IPS-NIHi11 (cell line): ENCODE data around the gene TRIM65.
A peak's percentile ranks its signal among the peaks of the same experiment; 100 is the strongest.
"Not testable (repeated sequence)": the region's sequence is repeated elsewhere in the genome, so short reads cannot be mapped to it uniquely, and the experiment has no call there.

Experiments used
- DNase-seq: peaks from one replicate; pipeline ENCODE4 v3.0.0; 2012; ENCODE audit warnings: mixed read lengths, low spot score

Gene TRIM65

DNA sequence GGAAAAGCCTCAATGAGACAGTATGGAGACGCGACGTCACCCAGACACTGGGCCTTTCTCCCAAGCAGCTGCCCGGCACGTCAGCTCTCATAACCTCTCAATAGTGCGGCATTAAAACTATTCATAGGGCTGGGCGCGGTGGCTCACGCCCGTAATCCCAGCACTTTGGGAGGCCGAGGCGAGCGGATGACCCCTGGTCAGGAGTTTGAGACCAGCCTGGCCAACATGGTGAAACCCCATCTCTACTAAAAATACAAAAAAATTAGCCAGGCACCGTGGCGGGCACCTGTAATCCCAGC is 45.1 kb downstream of the TRIM65 start:
- not testable (repeated sequence) for DNase-seq

DNA sequence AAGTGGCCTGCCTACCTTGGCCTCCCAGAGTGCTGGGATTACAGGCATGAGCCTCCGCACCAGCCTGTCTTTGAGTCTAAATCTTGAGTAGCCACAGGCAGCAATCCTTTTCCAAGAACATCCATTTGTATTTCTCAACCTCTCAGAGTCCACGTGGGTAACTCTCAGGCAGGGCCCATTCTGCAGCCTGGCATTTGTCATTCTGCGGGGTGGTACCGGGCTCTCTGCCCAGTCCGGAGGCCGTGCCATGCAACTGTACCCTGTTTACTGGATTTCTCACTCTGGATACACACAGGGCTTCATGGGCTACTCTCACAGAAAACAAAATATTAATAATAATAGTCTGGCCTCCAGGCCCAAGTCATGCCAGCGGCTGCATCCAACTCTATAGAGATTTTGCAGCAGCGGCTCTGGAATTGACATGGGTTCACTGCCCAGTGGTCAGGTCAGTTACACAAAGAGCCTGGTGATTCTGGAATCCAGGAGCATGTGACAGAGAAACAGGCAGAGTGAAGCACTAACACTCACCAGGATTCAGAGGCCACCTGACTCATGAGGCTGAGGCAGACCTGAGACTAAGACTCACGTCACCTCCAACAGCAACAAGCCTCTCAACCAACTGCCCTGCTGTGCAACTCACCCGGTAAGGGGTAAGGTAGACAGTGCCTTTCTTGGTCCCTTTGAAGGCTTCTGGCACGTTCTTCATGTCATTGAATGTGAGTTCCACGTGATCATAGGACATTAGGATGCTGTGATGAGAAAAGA is 45.6 kb downstream of the TRIM65 start:
- no peak for DNase-seq

DNA sequence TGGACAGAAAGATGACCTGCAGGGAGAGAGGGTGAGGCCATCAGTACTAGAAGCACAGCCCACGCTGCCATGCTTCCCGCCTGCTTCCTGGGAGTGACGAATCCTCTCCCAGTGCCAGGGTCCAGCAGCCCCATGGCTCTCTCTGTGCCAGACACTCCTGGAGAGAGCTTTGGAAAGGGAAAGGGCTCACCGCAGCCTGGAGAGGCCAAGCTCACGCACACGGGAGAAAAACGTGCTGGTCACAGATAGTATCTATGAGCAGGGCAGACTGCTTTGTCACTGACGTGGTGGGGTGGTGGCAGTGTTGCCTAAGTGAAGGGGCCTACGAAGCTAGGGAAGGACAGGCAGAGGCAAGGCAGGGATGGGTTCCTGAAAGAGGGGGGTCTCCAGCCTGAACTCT is 47.0 kb downstream of the TRIM65 start:
- DNase-seq, result no peak

DNA sequence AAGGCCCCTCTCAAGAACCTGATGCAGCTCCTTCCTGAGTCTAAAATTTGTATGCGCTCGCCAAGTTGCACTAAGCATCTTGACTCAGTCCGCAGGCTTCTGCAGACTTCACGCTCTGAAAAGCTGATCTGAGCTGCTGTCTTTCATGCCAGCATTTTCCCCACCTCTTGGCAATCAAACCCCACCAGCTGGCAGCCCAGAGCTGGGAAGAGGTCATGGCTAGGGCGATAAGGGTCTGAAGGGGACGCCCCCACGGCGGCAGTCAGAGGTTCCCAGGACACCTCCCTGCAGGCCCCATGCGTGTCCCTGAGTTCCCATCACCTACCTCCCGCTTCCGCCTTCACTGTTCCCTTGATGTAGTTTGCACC is 47.5 kb downstream of the TRIM65 start:
- no peak for DNase-seq

DNA sequence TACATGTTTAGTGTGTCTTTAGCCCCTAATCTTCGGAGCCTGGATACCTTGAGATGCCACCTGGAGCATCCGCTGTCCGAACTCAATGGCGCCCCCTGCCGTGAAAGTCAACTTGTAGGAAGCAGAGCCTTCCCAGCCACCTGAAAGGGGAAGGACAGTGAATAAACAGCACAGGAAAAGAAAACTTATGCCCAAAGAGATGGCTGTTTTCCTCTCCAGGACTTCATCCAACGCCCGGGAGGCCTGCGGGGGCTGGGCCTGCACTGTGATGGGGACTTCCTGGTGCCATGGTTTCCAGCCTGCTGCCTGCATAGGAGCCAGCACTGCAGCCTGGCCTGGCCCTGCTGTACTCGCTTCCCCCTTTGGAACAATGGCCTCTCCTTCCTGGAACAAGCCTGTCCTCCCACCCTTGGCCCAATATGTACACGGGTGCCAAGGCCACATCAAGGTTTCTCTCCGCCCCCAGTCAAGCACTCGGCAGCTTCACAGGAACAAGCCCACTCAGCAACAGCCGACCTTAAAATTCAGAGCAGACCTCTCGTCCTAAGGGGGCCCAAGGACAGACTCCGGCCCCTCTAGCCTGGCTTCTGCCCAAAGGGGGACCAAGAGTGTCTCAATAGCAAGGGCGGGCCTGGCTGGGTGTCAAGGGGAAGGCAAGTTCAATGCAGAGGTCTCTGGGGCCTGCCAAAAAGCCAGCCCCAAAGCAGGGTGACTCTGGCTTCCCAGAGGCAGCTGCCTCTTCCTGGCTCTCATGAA is 48.0 kb downstream of the TRIM65 start:
- peak; percentile 70 for DNase-seq

DNA sequence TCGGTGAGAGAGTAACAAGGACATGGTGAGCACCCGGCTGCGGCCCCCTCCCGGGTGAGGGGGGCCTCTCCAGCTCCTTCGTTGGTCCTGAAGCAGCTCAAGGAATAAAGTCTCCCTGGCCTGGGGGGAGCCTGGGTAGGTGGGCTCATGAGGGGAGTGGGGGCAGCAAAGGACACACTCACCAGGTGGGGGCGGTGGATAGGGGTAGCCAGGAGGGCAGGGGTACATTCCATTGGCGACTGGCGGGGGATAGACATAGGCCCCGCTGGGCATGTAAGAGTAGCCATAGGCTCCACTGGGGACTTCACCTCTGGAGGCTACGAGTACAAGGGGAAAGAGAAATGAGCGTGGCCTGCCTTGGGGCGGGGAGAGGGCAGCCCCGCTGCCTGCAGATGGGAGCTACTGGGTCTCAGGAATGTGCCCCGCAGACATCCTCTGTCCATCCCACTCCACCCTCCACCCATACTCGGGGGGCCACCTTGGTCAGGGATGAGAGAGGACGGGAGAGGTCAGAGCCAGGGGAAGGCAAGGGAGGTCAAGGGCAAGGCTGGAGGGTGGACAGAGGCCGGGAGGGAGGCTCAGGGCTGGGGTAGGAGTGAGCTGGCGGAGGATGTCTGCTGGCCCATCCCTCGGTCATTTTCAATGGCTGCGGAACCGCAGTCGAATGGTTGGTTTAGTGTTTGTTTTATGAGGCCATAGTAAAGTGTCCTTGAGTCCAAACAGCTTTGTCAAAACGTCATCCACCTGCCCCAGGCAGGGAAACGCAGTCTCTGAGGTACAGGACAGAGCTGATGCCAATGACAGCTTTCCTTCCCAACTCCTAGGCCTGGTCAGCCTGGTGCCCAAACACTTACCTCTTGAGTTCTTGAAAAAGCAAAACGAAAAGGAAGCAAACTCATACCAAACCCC is 48.9 kb downstream of the TRIM65 start:
- no peak for DNase-seq

DNA sequence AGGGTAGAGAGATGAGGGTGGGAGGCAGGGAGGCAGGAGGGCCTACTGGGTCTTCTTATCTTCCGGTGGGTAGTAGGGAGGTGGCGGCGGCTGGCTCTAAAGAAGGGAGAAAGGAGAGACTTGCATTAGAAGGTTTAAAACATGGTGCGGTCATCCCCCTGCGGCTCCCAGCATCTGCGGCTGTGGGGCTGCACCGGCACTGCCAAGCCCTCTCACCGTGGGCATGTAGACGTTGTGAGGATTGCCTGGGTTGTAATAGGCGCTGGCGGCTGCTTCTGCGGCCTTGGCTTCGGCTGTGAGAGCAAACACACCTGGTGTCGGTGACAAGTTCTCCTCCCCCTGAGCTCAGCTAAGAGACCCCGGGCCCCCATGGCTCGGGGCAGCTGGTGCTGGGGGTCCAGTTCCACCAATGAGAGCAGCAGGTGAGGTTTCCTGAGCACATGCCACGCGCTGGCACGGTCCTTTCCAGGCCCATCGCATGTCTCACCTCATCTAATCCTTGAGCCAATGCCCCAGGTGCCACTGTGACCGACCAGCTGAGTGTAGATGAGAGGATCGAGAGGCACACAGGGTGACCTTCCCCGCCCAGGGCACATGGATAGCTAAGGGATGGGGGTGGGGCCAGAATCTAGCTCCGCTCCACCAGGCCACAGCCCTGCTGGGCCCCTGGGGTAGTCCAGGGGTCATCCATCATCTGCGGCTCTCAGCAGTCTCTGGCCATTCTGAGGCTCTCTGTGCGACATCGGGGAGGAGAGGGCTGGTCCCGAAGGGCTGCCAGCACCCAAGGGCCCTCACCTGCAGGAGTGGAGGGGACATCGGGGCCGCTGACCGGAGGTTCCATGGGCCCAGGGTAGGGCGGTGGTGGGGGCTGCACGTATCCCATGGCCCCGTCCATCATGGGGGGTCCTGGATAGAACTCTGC is 49.8 kb downstream of the TRIM65 start:
- DNase-seq, result no peak

DNA sequence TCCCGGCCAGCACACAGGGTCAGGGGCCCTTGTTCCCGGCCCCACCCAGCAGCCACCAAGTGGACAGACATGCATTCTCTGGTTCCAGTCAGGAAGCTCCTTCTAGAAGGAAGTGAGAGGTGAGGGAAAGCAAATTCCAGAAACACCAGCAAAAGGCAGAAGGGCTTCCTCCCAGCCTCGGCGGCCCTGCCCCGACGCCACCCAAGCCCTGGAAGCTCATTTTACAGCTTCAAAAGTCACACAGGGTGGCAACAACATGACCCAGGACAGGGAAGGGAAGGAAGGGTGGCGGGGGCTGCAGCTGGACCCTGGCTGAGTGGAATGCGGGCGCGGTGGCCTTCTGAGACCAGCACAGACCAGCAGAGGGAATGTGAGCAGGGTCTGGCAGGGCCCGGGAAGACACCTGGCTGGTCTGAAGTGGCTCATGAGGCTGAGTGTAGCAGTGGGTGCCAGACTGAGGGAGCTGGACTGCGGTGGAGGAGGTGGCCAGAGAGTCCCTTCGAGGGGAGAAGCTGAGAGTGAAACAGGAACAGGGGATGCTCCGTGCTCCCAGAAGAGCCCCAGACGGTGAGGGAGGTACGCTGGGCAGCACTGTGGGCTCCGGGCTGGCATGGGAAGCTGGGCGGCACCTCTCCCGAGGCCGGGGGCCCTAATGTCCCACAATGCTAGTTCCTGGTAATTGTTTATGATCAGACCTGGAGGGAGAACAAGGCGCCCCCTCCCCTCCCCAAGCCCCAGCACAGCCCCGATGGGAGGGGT is 50.6 kb downstream of the TRIM65 start:
- peak; percentile 10 for DNase-seq

DNA sequence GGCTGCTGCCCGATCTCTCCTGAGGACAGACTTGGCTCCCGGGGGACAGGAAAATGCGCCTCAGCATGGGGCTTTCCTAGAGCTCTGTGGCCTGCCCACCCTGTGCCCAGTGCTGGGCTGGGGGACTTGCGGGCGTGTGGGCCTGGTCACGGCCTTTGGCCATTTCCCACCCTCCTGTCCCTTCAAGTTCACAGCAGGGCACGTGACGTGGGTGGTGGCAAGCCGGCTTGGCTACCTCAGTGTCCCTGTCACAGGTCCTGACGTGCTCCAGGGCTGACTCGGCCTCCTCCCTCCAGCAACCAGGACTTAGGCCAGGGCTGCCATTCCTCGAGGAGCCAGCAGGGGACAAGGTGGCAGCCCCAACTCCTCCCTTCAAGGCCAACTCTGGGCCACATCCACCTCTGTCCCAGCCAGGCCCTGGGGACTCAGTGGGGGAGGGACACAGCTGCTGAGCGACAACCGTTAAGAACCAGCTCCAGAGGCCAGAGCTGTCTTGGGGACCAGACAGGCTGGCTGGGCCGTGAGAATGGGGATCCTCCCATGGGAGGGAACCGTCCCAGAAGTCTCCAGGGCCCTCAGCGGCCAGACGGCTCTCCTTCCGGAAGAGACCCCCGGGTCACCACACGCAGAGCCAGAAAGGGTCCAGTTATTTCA is 51.6 kb downstream of the TRIM65 start:
- DNase-seq, result peak; percentile 91

DNA sequence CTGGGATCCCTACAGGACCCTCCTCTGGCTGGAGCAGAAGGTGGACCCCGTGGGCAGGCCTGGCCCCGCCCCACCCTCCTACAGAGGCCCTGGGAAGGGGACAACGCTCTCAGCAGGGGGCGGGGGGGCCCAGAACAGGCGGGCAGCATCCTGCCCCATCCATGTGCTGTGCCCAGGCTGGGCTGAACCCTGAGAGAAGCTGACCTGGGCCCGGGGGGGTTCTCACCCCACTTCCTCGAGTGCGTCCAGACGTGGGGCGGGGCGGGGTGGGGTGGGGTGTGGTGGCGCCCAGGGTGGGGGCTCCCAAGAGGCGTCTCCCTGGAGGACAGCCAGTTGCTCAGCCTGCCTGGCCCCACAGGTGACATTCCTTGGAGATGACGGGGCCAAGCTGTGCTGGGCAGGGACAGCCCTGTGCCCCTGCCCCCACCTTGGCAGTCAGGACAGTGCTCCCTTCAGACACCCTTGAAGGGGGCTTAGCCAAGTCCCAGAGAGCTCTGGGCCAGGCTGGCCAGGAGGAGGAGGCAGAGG is 52.2 kb downstream of the TRIM65 start:
- DNase-seq, result peak; percentile 74

DNA sequence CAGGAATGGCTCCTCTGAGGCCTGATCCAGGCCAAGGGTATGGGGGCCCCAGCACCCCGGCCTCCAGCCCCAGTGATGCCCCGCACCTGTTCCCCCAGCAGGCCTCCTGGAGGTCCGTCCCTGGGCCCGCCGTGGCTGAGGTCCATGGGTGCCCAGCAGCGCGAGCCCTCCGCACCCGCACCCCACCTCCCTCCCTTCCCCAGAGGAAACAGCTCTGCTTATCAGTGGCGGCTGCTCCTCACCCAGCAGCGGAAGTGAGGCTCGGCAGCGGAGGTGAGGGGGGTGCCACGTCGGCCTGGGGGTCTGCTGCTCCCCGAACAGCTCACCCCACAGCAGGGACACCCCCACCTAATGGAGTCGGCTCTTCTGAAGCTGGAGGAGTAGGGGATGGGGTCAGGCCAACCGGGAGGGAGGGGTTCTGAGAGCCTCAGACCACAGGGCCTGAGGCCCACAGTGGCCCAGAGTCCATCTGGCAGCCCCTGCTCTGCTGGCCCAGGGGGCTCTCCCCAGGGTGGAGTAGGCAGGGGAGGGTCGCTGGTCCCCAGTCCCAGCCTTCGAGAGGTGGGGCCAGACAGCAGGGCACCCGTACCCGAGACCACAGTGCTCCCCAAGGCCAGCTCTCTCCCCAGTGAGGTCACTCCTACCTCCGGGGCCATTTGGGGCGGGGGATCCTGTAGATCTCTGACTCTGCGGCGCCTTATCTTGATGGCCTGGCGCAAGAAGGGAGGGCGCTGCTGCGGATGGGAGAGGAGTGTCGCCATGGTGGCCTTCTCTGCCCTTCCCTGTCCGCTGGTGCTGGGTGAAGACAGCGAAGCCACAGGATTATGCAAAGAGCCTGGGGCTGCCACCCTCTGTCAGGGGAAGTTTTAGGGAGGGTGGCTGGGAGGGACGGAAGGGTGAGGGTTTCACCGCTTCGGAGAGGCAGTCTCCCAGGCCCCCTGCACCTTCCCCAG is 52.9 kb downstream of the TRIM65 start, which contains the start of gene UNC13D:
TSS of gene UNC13D (minus strand) at position 828 of the 953 bp plus-strand sequence. CDS start at position 761, 67 bp downstream.
- peak; percentile 6 for DNase-seq

DNA sequence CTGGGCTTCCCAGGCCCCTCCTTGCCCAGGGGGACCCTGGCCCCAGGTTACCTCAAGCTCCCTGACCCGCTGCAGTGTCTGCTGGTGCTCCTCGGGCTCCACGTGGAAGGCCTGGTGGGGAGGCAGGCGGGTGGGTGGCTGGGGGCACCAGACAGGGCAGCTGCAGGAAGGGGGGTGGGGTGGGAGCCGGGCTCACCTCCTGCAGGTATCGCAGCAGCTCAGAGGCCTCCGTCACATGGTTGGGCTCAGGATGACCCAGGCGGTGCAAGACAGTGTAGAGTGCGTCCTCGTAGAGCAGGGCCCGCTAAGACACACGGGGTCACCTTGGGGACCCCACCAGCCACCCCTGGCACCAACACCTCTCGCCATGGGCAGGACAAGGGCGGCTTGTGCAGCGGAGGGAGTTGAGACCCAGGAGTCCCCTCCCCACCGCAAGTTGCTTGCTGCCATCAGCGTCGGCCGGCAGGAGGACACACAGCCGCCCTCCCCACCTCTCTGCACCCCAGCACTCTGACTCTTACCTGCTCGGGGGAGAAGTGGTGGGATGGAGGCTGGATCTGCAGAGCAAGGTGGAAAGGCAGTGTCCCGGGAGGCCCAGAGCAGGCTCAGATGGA is 53.7 kb downstream of the TRIM65 start:
- no peak for DNase-seq

DNA sequence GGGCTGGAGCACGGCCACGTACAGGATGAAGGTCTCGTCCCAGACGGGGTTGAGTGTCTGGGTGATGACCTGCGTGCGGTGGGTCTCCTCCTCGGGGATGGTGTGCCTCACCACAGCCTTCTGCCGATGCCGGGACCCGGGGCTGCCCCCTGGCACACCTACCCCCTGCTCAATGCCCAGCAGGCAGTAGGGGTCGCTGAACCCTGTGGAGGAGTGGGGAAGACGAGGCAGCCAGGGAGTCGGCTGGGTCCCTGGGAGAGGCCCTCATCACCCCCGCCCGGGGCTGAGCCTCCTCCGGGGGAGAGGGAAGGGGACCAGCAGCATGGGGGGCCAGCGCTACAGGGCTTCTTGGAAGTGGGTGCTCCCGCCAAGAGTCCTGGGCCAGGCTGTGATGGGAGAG is 54.3 kb downstream of the TRIM65 start:
- DNase-seq, result no peak

DNA sequence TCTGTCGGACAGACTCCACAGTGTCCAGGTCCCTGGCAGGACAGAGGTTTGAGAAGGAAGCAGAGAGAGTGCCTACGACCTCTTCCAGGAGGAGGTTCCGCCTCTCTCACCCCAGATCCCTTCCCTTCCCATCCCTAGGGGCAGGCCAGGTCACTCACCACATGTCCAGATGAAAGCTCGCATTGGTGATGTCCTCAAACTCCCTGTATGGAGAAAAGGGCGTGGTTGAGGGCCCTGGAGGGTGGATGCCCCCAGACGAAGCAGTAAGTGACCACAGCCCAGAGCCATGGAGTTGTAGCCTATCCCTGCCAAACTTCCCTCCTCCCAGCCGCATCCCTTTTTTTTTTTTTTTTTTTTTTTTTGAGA is 56.0 kb downstream of the TRIM65 start:
- no peak for DNase-seq

DNA sequence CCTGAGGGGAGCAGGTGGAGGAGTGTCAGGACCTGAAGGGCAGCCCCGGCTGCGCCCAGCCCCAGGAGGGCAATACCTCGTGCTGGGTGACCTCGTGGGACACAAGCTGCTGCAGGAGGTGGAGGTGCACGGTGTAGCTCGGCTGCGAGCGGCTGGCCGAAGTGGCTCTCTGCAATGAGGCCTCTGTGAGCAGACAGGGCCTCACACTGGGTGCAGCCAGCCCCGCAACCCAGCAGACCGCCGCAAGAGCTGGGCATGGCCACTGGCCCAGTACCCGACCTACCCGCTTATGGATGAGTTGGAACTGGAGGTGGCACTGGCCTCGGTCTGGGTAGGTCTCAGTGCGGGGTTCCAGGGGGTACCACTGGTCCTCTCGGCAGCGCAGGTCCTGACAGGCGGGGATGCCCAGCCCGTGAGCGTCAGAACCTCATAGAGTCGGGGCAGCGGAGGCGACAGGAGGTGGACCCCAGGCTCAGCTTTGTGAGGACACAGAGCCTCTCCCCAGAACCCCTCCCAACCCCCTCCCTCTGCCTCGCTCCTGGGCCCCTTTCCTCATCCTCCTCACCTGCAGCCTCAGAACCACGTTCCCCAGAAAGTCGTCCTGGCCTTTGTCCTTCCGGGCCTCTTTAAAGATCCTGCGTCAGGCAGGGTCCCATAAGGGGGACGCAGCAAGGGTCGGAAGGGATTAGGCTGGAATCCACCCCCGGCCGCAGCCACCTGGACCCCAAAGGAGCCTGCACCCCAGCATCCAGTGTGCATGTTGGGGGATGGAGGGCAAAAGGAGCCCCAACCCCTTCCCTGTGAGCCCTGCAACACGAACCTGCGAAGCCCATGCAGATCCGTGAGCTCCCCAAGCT is 56.6 kb downstream of the TRIM65 start:
- no peak for DNase-seq
